GM21528 (cell line): ENCODE results near the gene CBX1.
"Not testable (repeated sequence)": the region's sequence is repeated elsewhere in the genome, so short reads cannot be mapped to it uniquely, and the experiment has no call there.

ENCODE experiments used
- ATAC-seq: cut with Tn5 transposase; IDR thresholded peaks from one replicate; pipeline ENCODE4 v1.9.1; 2021; ENCODE audit warnings: mild to moderate bottlenecking, moderate library complexity; ENCODE audit not compliant: unreplicated experiment, low FRiP score

The CBX1 gene

GRCh38 chr17:48054238-48055185 is 46.8 kb downstream of the CBX1 start:
- no peak for ATAC-seq

GRCh38 chr17:48053758-48054237 is 47.5 kb downstream of the CBX1 start:
- ATAC-seq: no peak

- no peak for ATAC-seq
These were observed 48.1 kb downstream of the CBX1 start for GRCh38 chr17:48052956-48053757.

- no peak for ATAC-seq
These were observed 49.4 kb downstream of the CBX1 start for GRCh38 chr17:48051706-48052486.

GRCh38 chr17:48051283-48051682 is 50.0 kb downstream of the CBX1 start:
- no peak for ATAC-seq

GRCh38 chr17:48048384-48049126 is 52.7 kb downstream of the CBX1 start:
- ATAC-seq: peak; percentile 32

GRCh38 chr17:48047741-48048383 is 53.4 kb downstream of the CBX1 start, which contains the start of gene NFE2L1:
TSS of gene NFE2L1 (plus strand) at chr17:48048359. CDS start at chr17:48051119, 2,760 bp downstream.
- ATAC-seq: peak; percentile 84

- ATAC-seq: no peak
These were observed 54.1 kb downstream of the CBX1 start for GRCh38 chr17:48047113-48047740.

GRCh38 chr17:48046296-48046695 is 55.0 kb downstream of the CBX1 start:
- ATAC-seq: no peak

GRCh38 chr17:48045316-48046001 is 55.8 kb downstream of the CBX1 start:
- ATAC-seq: no peak

GRCh38 chr17:48044851-48045250 is 56.4 kb downstream of the CBX1 start:
- no peak for ATAC-seq

GRCh38 chr17:48043176-48043575 is 58.1 kb downstream of the CBX1 start:
- no peak for ATAC-seq

GRCh38 chr17:48038687-48039086 is 62.6 kb downstream of the CBX1 start:
- ATAC-seq: no peak

- no peak for ATAC-seq
These were observed 63.4 kb downstream of the CBX1 start for GRCh38 chr17:48037838-48038323.

- no peak for ATAC-seq
These were observed 64.0 kb downstream of the CBX1 start, which contains the start of gene COPZ2 for GRCh38 chr17:48037036-48037837. TSS of gene COPZ2 (minus strand) at chr17:48037797. CDS start at chr17:48037777, 20 bp downstream.

GRCh38 chr17:48036693-48037035 is 64.6 kb downstream of the CBX1 start:
- no peak for ATAC-seq

GRCh38 chr17:48034734-48035133 is 66.5 kb downstream of the CBX1 start:
- not testable (repeated sequence) for ATAC-seq
